ENCODE results near the gene SIGLEC8. TPM values are rescaled to one million over a fixed set of nuclear protein-coding genes. Genes with fewer than 3 reads are reported as not detected.

Gene SIGLEC8
- total and polyA plus RNA-seq, 9 of the 15 experiments (the other 6 are each of a cell fraction or from before 2014, with no cell fraction given) = 0.04 to 0.65 (median 0.39) TPM

GRCh38 chr19:51471527-51471926 lies 13.3 kb upstream of the SIGLEC8 start:
- in situ Hi-C loops (cut with MboI) = loop anchor here (10.0 kb wide), 2 partner anchors 93 to 183 kb away; no protein-coding TSS in a partner anchor
- no peak overlapping the region for H2AFZ ChIP-seq (ENCODE audit: low read depth, low read length)
- H3K4me3 ChIP-seq = no peak overlapping the region
- no TSS peak for BruUV-seq (replicated peaks)
- no peak overlapping the region for H3K4me2 ChIP-seq (ENCODE audit: insufficient read depth, low read length)
- CTCF ChIA-PET (ENCODE audit: low intra/inter-chr PET ratio) = no interaction called here
- no peaks in the 10 kb centered on the region for H3K9me1 ChIP-seq (ENCODE audit: control insufficient read depth, insufficient read depth, low read length)
- peaks cover 2% of the 10 kb centered on the region; the same call in 1 of the 2 replicates for H3K9me3 ChIP-seq (replicated peaks; ENCODE audit: control insufficient read depth, insufficient read depth, low read depth, low read length)
- H3K27ac ChIP-seq (ENCODE audit: extremely low read depth, low read depth, low read length) = peak overlapping the region; percentile 11; the same call in 2 of the 3 replicates
- H3K9ac ChIP-seq (ENCODE audit: insufficient read depth in 1 of 2, low read depth in 2 of 2, low read length in 2 of 2) = no peak overlapping the region
- ATAC-seq (no peak), FAIRE-seq (no peak), DNase-seq (ENCODE audit: extremely low read depth in 1 of 4, low spot score in 3 of 4) (no peak)
- H3K79me2 ChIP-seq (ENCODE audit: control insufficient read depth, insufficient read depth, low read length) = peaks cover 63% of the 10 kb centered on the region
- peaks cover 17 to 31% of the 10 kb centered on the region in 2 experiments for H3K4me1 ChIP-seq (replicated peaks in 1 of 2; ENCODE audit: control insufficient read depth in 2 of 2, insufficient read depth in 2 of 2, low read length in 2 of 2)
- intact Hi-C loops (cut with micrococcal nuclease) = loop anchor here (5.0 kb wide), 2 partner anchors 96 to 171 kb away; no protein-coding TSS in a partner anchor
- no peaks in the 10 kb centered on the region for H3K27me3 ChIP-seq (ENCODE audit: control insufficient read depth in 2 of 2, insufficient read depth in 2 of 2, low read length in 2 of 2)
- 24% methylated on average over 1 of the region's 1 CpG for WGBS (ENCODE audit: insufficient coverage, low coverage, missing lambda C conversion rate)
- POLR2A ChIA-PET = interaction anchor here (0.6 to 1.4 kb wide), 2 partner anchors 13 to 183 kb away, joined by 3 read pairs; no protein-coding TSS in a partner anchor
- peaks cover 28% of the 10 kb centered on the region for H3K36me3 ChIP-seq (ENCODE audit: control insufficient read depth, insufficient read depth, low read length)
- H4K20me1 ChIP-seq (replicated peaks; ENCODE audit: control insufficient read depth, insufficient read depth, low read length) = no peaks in the 10 kb centered on the region
- TF ChIP-seq ELF2 (CRISPR knock-in tag; IDR thresholded peaks at IDR 0.05) (no peak), PTRF (tag; IDR thresholded peaks at IDR 0.05) (0 out of 2 replicates have a peak, but pooled peaks have one; percentile 36), ZHX1 (conservative IDR thresholded peaks at IDR 0.05; ENCODE audit: low read length) (no peak), POLR2H (tag; IDR thresholded peaks at IDR 0.05; ENCODE audit: low read depth) (peak; percentile 67), MAFF (IDR thresholded peaks at IDR 0.05; ENCODE audit: low read length) (peak; percentile 89), GATAD2A (IDR thresholded peaks at IDR 0.05) (no peak), MAFG (tag; conservative IDR thresholded peaks at IDR 0.05) (peak; percentile 96), MNT (conservative IDR thresholded peaks at IDR 0.05) (0 out of 4 replicates have a peak, but pooled peaks of 1 of the 2 experiments have one; percentile 8), BRD4 (IDR thresholded peaks at IDR 0.05) (no peak), TAF7 (tag; IDR thresholded peaks at IDR 0.05) (no peak), NFE2 (IDR thresholded peaks at IDR 0.05; ENCODE audit: low read depth) (peak; percentile 76), ZNF41 (CRISPR knock-in tag; conservative IDR thresholded peaks at IDR 0.05) (no peak)
- TF ChIP-seq, protein P1, sequence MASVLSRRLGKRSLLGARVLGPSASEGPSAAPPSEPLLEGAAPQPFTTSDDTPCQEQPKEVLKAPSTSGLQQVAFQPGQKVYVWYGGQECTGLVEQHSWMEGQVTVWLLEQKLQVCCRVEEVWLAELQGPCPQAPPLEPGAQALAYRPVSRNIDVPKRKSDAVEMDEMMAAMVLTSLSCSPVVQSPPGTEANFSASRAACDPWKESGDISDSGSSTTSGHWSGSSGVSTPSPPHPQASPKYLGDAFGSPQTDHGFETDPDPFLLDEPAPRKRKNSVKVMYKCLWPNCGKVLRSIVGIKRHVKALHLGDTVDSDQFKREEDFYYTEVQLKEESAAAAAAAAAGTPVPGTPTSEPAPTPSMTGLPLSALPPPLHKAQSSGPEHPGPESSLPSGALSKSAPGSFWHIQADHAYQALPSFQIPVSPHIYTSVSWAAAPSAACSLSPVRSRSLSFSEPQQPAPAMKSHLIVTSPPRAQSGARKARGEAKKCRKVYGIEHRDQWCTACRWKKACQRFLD (CRISPR knock-in tag; IDR thresholded peaks at IDR 0.05) = no peak
- TF ChIP-seq, protein P2, sequence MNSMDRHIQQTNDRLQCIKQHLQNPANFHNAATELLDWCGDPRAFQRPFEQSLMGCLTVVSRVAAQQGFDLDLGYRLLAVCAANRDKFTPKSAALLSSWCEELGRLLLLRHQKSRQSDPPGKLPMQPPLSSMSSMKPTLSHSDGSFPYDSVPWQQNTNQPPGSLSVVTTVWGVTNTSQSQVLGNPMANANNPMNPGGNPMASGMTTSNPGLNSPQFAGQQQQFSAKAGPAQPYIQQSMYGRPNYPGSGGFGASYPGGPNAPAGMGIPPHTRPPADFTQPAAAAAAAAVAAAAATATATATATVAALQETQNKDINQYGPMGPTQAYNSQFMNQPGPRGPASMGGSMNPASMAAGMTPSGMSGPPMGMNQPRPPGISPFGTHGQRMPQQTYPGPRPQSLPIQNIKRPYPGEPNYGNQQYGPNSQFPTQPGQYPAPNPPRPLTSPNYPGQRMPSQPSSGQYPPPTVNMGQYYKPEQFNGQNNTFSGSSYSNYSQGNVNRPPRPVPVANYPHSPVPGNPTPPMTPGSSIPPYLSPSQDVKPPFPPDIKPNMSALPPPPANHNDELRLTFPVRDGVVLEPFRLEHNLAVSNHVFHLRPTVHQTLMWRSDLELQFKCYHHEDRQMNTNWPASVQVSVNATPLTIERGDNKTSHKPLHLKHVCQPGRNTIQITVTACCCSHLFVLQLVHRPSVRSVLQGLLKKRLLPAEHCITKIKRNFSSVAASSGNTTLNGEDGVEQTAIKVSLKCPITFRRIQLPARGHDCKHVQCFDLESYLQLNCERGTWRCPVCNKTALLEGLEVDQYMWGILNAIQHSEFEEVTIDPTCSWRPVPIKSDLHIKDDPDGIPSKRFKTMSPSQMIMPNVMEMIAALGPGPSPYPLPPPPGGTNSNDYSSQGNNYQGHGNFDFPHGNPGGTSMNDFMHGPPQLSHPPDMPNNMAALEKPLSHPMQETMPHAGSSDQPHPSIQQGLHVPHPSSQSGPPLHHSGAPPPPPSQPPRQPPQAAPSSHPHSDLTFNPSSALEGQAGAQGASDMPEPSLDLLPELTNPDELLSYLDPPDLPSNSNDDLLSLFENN (IDR thresholded peaks at IDR 0.05; ENCODE audit: low read depth in 2 of 2, low read length in 2 of 2) = no peak

Measured in K562 (cell line).